Activated B cell treated with CpG ODN at 0.5 μM for 24 hours (primary cell): Measurements from ENCODE around the gene STARD5. TPM values are rescaled to one million over a fixed set of nuclear protein-coding genes. Genes with fewer than 3 reads are reported as not detected.

ENCODE experiments used
- ATAC-seq: fragments of 200-7000 bp; cut with Tn5 transposase; one replicate; pipeline ENCODE4 v1.10.0; 2021; ENCODE audit warnings: low read depth, mild to moderate bottlenecking, moderate library complexity
- CTCF ChIA-PET: fragments of 350-600 bp; sonication (Branson Sonifier 250); formaldehyde crosslinking; loops from one replicate; lab custom pipeline; 2021; ENCODE audit warnings: antibody characterized with exemption; lab: Charles Lee
- POLR2A ChIA-PET: fragments of 350-600 bp; sonication (Branson Sonifier 250); formaldehyde crosslinking; loops from one replicate; lab custom pipeline; 2021; ENCODE audit warnings: antibody characterized with exemption; lab: Charles Lee
- DNase-seq: peaks from one replicate; pipeline ENCODE4 v3.0.0; 2022
- H3K27ac Mint-ChIP-seq: one replicate; pipeline ENCODE4 v1.8.0; 2020; ENCODE audit warnings: mixed read lengths
- H3K27me3 Mint-ChIP-seq: one replicate; pipeline ENCODE4 v1.8.0; 2021; ENCODE audit warnings: mixed read lengths
- H3K36me3 Mint-ChIP-seq: one replicate; pipeline ENCODE4 v1.8.0; 2021; ENCODE audit warnings: low read depth, mixed read lengths
- H3K4me1 Mint-ChIP-seq: one replicate; pipeline ENCODE4 v1.8.0; 2021; ENCODE audit warnings: mixed read lengths
- H3K4me3 Mint-ChIP-seq: one replicate; pipeline ENCODE4 v1.8.0; 2020; ENCODE audit warnings: mild to moderate bottlenecking, mixed read lengths
- H3K9me3 Mint-ChIP-seq: one replicate; pipeline ENCODE4 v1.8.0; 2020; ENCODE audit warnings: mixed read lengths
- CTCF ChIP-seq: fragments of 200-600 bp; IDR thresholded peaks from one replicate; pipeline ENCODE4 v1.8.0; 2022; ENCODE audit warnings: antibody characterized with exemption, mild to moderate bottlenecking
- intact Hi-C: fragments of 100-400 bp; cut with micrococcal nuclease; formaldehyde crosslinking; loops from one replicate; pipeline ENCODE4 v1.15.1; 2024
- total RNA-seq: library from RNA; stranded (reverse); gene quantifications from 2 replicates; pipeline ENCODE4 v1.2.3, GENCODE V29; 2022

Gene STARD5
- total RNA-seq, 1 donor from 2014 or later = 14.3 TPM

DNA sequence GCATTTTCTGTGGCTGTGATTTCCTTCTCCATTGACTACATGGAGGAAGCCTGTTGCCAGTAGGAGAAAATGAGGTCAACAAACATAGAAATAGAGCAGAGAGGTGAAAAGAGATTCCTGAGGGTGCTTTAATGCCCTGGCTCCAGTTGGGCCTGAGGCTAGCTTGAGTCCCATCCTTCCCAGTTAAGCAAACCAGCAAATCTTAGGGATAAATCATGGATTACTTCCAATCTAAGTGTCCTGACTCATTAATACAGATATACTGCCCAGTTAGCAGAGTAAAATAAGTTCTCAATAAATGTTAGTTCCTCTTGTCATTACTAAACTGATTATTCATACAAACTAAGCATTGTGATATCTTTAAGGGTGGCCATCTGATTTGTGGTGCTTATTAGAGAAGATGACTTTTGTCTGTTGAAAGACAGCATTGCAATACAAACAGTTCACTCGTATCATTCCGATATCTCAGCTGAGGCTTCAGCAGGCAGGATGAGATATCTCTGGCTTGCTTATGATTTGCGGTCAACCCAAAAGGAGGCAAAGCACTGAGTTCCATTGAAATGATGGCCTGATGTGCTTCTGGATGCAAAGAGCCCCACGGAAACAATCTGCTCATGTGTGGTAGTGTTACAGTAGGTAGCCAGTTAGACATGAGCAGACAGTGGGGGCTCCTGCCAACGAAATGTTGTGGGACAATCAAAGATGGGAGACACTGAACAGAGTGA, 6.6 kb upstream of the STARD5 start:
- DNase-seq = no peak
- ChIA-PET CTCF (interaction anchor here (9.4 kb wide), 1 partner anchor 56 kb away, joined by 158 read pairs; no protein-coding TSS in a partner anchor), POLR2A (interaction anchor here (0.8 to 1.2 kb wide), 2 partner anchors 37 to 40 kb away, joined by 3 to 4 read pairs; no protein-coding TSS in a partner anchor)
- no peaks in the 10 kb centered on the region for H3K9me3 Mint-ChIP-seq
- H3K4me1 Mint-ChIP-seq = peaks cover 16% of the 10 kb centered on the region
- H3K27ac Mint-ChIP-seq = no peak overlapping the region
- TF ChIP-seq CTCF = no peak
- ATAC-seq = no peak
- H3K27me3 Mint-ChIP-seq = no peaks in the 10 kb centered on the region
- no peaks in the 10 kb centered on the region for H3K36me3 Mint-ChIP-seq
- intact Hi-C loops = no loop called here
- no peak overlapping the region for H3K4me3 Mint-ChIP-seq

GRCh38 chr15:81329446-81329845, 5.5 kb upstream of the STARD5 start:
- peaks cover 1% of the 10 kb centered on the region for H3K36me3 Mint-ChIP-seq
- no peaks in the 10 kb centered on the region for H3K27me3 Mint-ChIP-seq
- H3K27ac Mint-ChIP-seq = no peak overlapping the region
- no peak for ATAC-seq
- POLR2A ChIA-PET = interaction anchor here (0.8 kb wide), 1 partner anchor 36 kb away, joined by 4 read pairs; no protein-coding TSS in a partner anchor
- H3K4me1 Mint-ChIP-seq = peaks cover 24% of the 10 kb centered on the region
- DNase-seq = no peak
- no peak overlapping the region for H3K4me3 Mint-ChIP-seq
- intact Hi-C loops = no loop called here
- CTCF ChIA-PET = interaction anchor here (0.8 kb wide), 1 partner anchor 33 kb away, joined by 3 read pairs; no protein-coding TSS in a partner anchor
- no peak for TF ChIP-seq CTCF
- H3K9me3 Mint-ChIP-seq = no peaks in the 10 kb centered on the region

DNA sequence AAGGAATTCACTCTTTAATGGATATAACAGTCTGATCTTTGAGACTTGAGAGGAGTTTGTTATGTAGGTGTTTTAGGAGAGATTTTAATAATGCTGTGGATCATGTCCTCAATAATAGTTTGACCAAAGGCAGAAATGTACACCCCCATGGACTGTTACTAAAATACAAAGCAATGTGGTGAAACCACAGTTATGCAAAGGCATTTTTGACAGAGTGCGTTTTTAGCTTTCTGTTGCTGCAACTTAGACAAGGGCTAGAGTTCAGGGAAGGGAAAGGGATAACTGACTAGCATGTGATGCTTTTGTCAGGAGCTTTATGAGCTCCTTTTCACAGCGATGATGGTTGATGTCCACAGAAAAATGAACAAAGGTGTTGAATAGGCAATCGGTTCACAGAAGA, 3.6 kb upstream of the STARD5 start:
- Mint-ChIP-seq H3K27me3 (no peaks in the 10 kb centered on the region), H3K9me3 (no peaks in the 10 kb centered on the region), H3K4me3 (no peak overlapping the region), H3K36me3 (peaks cover 7% of the 10 kb centered on the region), H3K4me1 (peaks cover 31% of the 10 kb centered on the region), H3K27ac (no peak overlapping the region)
- DNase-seq (no peak), ATAC-seq (no peak)
- ChIA-PET POLR2A (interaction anchor here (0.8 to 1.4 kb wide), 5 partner anchors 23 to 35 kb away, joined by 3 to 4 read pairs (median 4); no protein-coding TSS in a partner anchor), CTCF (interaction anchor here (0.8 to 3.8 kb wide), 5 partner anchors 16 to 220 kb away, joined by 3 to 16 read pairs (median 4); no protein-coding TSS in a partner anchor)
- intact Hi-C loops = no loop called here
- TF ChIP-seq CTCF = no peak

GRCh38 chr15:81326466-81327212, 2.7 kb upstream of the STARD5 start:
- no peaks in the 10 kb centered on the region for H3K27me3 Mint-ChIP-seq
- no peak for TF ChIP-seq CTCF
- H3K9me3 Mint-ChIP-seq = no peaks in the 10 kb centered on the region
- H3K36me3 Mint-ChIP-seq = peaks cover 8% of the 10 kb centered on the region
- intact Hi-C loops = no loop called here
- ATAC-seq = no peak
- no peak overlapping the region for H3K27ac Mint-ChIP-seq
- no peak for DNase-seq
- no peak overlapping the region for H3K4me3 Mint-ChIP-seq
- CTCF ChIA-PET = interaction anchor here (1.4 to 3.8 kb wide), 2 partner anchors 51 to 60 kb away, joined by 6 to 16 read pairs; no protein-coding TSS in a partner anchor
- H3K4me1 Mint-ChIP-seq = peaks cover 36% of the 10 kb centered on the region
- POLR2A ChIA-PET = interaction anchor here (1.2 to 1.4 kb wide), 3 partner anchors 11 to 34 kb away, joined by 3 to 5 read pairs (median 4); no protein-coding TSS in a partner anchor
